GM12873 (cell line): ENCODE measurements around the gene ARRDC4.

Experiments used
- TF ChIP-seq, protein P1 (sequence below): IDR thresholded peaks from 2 replicates; pipeline ENCODE4 v1.5.1; 2012; ENCODE audit warnings: low read depth, mild to moderate bottlenecking, moderate library complexity, low read length, control low read depth; ENCODE audit not compliant: insufficient read depth; ENCODE audit errors: missing control alignments

Gene ARRDC4

DNA sequence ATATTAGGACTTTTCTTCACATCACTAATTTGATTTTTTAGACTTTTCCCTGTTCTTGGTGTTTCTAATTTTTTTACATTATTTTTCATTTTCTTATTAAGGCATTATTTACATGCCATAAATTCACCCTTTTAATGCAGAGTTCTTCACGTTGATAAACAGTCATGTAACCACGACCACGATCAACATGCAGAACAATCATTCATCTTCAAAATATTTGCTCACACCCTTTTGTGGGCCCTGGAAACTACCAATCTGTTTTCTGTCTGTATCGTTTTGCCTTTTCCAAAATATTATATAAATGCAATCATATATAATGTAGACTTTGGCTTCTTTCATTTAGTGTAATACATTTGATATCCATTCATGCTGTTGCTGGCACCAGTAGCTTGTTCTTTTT lies 48.7 kb downstream of the ARRDC4 start:
- TF ChIP-seq, protein P1, sequence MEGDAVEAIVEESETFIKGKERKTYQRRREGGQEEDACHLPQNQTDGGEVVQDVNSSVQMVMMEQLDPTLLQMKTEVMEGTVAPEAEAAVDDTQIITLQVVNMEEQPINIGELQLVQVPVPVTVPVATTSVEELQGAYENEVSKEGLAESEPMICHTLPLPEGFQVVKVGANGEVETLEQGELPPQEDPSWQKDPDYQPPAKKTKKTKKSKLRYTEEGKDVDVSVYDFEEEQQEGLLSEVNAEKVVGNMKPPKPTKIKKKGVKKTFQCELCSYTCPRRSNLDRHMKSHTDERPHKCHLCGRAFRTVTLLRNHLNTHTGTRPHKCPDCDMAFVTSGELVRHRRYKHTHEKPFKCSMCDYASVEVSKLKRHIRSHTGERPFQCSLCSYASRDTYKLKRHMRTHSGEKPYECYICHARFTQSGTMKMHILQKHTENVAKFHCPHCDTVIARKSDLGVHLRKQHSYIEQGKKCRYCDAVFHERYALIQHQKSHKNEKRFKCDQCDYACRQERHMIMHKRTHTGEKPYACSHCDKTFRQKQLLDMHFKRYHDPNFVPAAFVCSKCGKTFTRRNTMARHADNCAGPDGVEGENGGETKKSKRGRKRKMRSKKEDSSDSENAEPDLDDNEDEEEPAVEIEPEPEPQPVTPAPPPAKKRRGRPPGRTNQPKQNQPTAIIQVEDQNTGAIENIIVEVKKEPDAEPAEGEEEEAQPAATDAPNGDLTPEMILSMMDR = no peak

DNA sequence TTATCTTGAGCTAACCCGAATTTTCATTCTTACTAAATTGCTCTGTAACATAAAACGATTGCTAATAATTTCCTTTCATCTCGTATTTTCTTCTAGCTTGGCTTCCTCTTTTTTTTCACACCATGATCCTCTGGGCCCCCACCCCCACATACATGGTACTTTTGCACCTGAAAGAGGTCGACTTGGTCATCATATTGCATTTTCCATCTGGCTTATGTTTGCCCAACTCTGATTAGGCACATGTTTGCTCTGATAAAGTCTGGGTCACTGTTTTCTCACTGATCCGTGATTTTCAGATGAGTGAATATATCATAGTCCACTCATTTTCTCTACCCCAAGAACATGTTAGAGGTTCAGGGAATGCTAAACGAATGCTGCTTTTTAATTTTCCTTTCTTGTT lies 49.5 kb downstream of the ARRDC4 start:
- TF ChIP-seq, protein P1 = no peak

DNA sequence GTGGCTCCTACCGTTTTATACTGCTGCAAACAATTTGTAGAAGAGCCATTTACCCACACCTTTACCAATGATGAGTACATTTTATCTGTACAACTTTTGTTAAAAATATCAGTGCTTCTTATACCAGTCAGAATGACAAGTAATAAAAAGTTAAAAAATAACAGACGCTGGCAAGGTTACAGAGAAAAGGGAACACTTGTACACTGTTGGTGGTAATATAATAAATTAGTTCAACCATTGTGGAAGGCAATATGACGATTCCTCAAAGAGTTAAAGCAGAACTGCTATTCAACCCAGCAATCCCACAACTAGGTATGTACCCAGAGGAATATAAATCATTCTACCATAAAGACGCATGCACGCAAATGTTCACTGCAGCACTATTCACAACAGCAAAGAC lies 51.9 kb downstream of the ARRDC4 start:
- TF ChIP-seq, protein P1 = no peak

DNA sequence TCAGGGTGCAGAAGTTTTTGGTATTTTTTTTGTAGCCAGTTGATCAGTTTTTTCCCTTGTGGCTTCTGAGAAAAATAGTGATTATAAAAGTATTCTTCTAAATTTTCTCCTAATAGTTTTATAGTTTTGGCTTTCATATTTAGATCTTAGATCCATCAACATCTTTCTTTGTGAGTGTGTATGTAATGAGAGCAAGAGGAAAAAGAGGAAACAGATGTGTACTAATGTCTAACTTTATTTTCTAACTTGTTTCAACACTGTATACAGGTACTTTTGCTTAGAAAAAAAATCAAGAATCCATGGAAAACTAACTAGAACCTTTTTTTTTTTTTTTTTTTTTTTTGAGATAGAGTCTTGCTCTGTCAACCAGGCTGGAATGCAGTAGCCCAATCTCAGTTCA lies 53.1 kb downstream of the ARRDC4 start:
- TF ChIP-seq, protein P1 = no peak

DNA sequence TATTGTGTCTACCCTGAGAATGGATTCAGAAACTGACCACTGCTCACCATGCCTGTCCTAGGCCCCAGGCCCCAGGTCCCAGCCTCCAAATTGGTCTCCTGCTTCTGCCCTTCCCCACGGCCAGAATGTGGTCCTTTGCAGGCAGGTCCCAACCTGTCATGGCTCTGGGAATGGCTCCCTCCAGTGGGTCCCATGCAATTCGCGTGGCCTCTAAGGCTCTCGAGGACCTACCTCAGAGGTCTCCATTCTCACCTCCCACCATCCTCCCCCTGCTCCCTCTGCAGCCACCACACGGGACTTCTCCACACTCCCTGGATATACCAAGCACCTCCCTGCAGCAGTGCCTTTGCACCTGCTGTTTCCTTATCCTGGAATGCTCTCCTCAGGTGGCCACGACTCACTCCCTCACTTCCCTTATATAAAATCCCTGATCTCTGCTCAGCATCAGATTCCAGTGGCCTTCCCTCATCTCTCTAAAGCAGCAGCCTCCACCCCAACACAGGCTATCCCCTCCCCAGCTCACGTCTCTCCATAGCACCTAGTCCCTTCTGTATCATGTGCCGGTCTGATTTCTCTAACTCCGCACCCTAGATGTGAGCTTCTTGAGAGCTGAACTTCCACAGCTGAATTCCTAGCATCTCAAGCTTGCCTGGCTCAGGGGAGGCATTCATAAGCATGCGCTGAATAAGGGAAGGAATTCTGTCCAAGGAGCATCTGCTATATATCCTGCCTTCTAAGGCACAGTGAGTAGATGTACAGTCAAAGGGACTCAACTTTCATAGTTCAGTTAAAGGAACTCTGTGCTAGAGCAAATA lies 56.9 kb downstream of the ARRDC4 start:
- TF ChIP-seq, protein P1 = no peak

DNA sequence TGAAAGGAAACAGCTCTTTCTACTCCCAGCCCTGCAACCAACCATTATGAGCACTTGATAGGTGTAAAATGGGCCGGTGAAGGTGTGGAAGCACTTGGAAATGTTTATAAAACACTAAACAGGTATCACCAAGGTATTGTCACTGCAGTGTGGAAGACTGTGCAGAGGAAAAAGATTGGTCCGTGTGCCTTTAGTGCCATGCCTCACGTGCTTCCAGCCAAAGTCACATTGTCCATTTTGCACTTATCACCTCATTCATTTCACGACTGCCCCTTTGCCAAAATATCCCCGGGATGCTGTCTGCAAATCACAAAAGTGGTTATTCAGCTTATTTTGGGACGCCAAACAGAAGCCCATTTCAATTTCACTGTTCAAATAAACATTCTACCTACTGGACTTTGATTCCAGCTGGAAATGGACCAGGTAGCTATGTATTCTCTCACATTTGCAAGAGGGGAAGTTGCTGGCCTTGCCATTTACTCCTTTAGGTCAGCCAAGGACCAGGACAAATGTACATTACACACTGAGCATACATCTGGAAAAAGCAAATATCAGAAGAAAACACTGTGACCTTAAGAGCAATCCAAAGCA lies 58.4 kb downstream of the ARRDC4 start:
- TF ChIP-seq, protein P1 = no peak
